ENCODE measurements around the gene GBA3.

Gene GBA3

GRCh38 chr4:22667332-22667940 is 25.3 kb upstream of the GBA3 start:
- Histone ChIP-seq H3K4me2 (ENCODE audit: low read depth, low read length, poor library complexity, severe bottlenecking) (no peak overlapping the region), H4K20me1 (ENCODE audit: low read depth, low read length) (no peaks in the 10 kb centered on the region), H3K36me3 (ENCODE audit: low read length) (no peaks in the 10 kb centered on the region), H3K27ac (ENCODE audit: low read depth, low read length) (no peak overlapping the region), H3K9me2 (replicated peaks; ENCODE audit: insufficient read depth, low read length) (no peaks in the 10 kb centered on the region), H3K79me2 (ENCODE audit: insufficient read depth, low read length) (no peaks in the 10 kb centered on the region), H3K9ac (ENCODE audit: low read length) (no peak overlapping the region), H2AFZ (ENCODE audit: low read depth, low read length, severe bottlenecking) (no peak overlapping the region), H3K4me3 (ENCODE audit: insufficient read depth, low read length, poor library complexity, severe bottlenecking) (no peak overlapping the region), H3F3A (ENCODE audit: insufficient read depth) (no peaks in the 10 kb centered on the region), H3K27me3 (ENCODE audit: low read length) (no peaks in the 10 kb centered on the region), H3K9me3 (ENCODE audit: insufficient read depth, low read length) (no peaks in the 10 kb centered on the region)
- TF ChIP-seq CTCF (IDR thresholded peaks at IDR 0.05; ENCODE audit: insufficient read depth, low read length, poor library complexity, severe bottlenecking) = no peak
- no peak for TF ChIP-seq EZH2phosphoT487 (conservative IDR thresholded peaks at IDR 0.05; ENCODE audit: low read length)

GRCh38 chr4:22668301-22668700 is 24.4 kb upstream of the GBA3 start:
- TF ChIP-seq EZH2phosphoT487 (conservative IDR thresholded peaks at IDR 0.05; ENCODE audit: low read length) (no peak), CTCF (IDR thresholded peaks at IDR 0.05; ENCODE audit: insufficient read depth, low read length, poor library complexity, severe bottlenecking) (no peak)
- H3K9ac ChIP-seq (ENCODE audit: low read length) = no peak overlapping the region
- no peaks in the 10 kb centered on the region for H3K36me3 ChIP-seq (ENCODE audit: low read length)

GRCh38 chr4:22668702-22669101 is 24.0 kb upstream of the GBA3 start:
- Histone ChIP-seq H4K20me1 (ENCODE audit: low read depth, low read length) (no peaks in the 10 kb centered on the region), H2AFZ (ENCODE audit: low read depth, low read length, severe bottlenecking) (no peak overlapping the region), H3K27ac (ENCODE audit: low read depth, low read length) (no peak overlapping the region), H3K4me3 (ENCODE audit: insufficient read depth, low read length, poor library complexity, severe bottlenecking) (no peak overlapping the region), H3K27me3 (ENCODE audit: low read length) (no peaks in the 10 kb centered on the region), H3F3A (ENCODE audit: insufficient read depth) (no peaks in the 10 kb centered on the region), H3K79me2 (ENCODE audit: insufficient read depth, low read length) (no peaks in the 10 kb centered on the region), H3K36me3 (ENCODE audit: low read length) (no peaks in the 10 kb centered on the region), H3K9me3 (ENCODE audit: insufficient read depth, low read length) (no peaks in the 10 kb centered on the region), H3K9ac (ENCODE audit: low read length) (no peak overlapping the region), H3K9me2 (replicated peaks; ENCODE audit: insufficient read depth, low read length) (no peaks in the 10 kb centered on the region), H3K4me2 (ENCODE audit: low read depth, low read length, poor library complexity, severe bottlenecking) (no peak overlapping the region)
- TF ChIP-seq EZH2phosphoT487 (conservative IDR thresholded peaks at IDR 0.05; ENCODE audit: low read length) = no peak
- no peak for TF ChIP-seq CTCF (IDR thresholded peaks at IDR 0.05; ENCODE audit: insufficient read depth, low read length, poor library complexity, severe bottlenecking)

More at GRCh38 chr4:22668301-22668700, 24.4 kb upstream of the GBA3 start:
- H3K79me2 ChIP-seq (ENCODE audit: insufficient read depth, low read length) = no peaks in the 10 kb centered on the region
- H3K9me3 ChIP-seq (ENCODE audit: insufficient read depth, low read length) = no peaks in the 10 kb centered on the region
- no peaks in the 10 kb centered on the region for H4K20me1 ChIP-seq (ENCODE audit: low read depth, low read length)
- no peak overlapping the region for H2AFZ ChIP-seq (ENCODE audit: low read depth, low read length, severe bottlenecking)
- no peak overlapping the region for H3K4me2 ChIP-seq (ENCODE audit: low read depth, low read length, poor library complexity, severe bottlenecking)
- no peaks in the 10 kb centered on the region for H3K9me2 ChIP-seq (replicated peaks; ENCODE audit: insufficient read depth, low read length)
- no peak overlapping the region for H3K27ac ChIP-seq (ENCODE audit: low read depth, low read length)
- H3F3A ChIP-seq (ENCODE audit: insufficient read depth) = no peaks in the 10 kb centered on the region
- H3K4me3 ChIP-seq (ENCODE audit: insufficient read depth, low read length, poor library complexity, severe bottlenecking) = no peak overlapping the region
- no peaks in the 10 kb centered on the region for H3K27me3 ChIP-seq (ENCODE audit: low read length)
